ENCODE results near the gene PCBP4.
"Not testable (repeated sequence)": the region's sequence is repeated elsewhere in the genome, so short reads cannot be mapped to it uniquely, and the experiment has no call there.

Gene PCBP4

DNA sequence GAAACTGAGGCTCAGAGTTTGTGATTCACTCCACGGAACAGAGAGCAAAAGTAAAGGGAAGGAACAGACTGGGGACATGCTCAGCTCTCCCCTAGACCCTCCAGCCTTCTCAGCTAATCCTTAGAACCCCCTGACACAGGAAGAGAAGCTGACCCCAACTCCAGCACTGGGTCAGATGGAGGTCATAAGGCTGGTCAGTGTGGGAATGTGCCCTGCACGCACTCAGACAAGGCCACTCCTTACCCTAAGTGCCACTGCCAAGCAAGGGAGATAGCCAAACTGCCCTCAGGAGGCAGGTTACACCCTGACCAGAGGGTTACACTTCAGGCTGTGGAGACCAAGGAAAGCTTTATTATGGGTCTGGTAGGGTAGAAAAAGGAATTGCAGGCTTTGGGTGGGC, 27.3 kb upstream of the PCBP4 start:
- no peak for DNase-seq (ENCODE audit: low read depth in 2 of 2)

DNA sequence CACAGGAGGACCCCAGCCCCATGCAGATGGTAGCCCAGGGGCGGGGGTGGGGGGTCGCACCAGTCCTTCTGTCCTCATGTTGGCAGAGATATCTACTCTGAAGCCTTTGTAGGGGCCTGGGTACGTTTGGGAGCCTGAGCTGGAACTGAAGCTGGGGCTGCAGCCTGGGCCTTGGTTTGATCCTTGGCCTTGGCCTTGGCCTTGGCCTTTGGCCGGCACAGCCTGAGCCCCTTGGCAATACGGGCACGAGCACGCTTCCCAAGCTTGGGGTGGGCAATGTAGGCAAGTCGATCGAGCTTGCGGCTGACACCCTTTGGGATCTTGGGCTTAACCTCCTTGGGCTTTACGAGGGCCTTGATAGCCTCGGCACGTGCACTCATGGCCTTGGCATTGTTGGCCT, 26.4 kb upstream of the PCBP4 start:
- not testable (repeated sequence) for DNase-seq (ENCODE audit: low read depth in 2 of 2)

DNA sequence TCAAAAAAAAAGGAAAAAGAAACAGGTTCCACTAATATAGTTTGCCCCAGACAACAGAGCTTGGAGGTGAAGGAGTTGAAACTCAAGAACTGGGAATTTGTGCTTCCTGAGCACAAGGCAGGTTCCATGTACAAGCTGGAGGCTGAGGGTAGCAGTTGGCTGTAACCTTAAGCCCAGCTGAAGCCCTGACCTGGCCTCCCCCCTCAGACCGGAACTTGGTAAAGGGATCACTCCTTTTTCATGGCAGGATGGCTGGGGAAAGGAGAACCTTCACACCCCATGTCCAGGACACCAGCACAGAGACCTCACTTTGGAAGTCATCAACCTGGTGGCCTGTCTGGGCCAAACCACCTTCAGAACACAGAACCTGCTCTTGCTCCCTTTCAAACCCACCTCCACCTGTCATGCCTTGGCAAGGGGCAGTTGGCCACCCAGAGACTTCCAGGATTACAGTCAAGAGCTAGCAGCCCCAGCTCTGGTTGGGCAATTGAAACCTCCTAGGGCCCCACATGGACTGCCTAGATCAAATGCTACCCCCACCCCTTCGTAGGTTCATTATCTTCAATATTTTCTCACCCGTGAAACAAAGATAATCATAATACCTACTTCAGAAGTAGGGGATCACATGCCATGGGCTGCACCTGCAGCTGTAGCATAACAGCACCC, 24.9 kb upstream of the PCBP4 start:
- no peak for DNase-seq (ENCODE audit: low read depth in 2 of 2)

DNA sequence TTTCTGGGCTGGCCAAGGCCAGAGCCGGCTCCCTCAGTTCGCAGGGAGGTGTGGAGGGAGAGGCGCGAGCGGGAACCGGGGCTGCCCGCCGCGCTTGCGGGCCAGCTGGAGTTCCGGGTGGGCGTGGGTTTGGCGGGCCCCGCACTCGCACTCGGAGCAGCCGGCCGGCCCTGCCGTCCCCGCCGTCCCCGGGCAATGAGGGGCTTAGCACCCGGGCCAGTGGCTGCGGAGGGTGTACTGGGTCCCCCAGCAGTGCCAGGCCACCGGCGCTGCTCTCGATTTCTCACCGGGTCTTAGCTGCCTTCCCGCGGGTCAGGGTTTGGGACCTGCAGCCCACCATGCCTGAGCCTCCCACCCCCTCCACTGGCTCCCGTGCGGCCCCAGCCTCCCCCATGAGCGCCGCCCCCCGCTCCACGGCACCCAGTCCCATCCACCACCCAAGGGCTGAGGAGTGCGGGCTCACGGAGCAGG, 23.3 kb upstream of the PCBP4 start:
- DNase-seq (ENCODE audit: low read depth in 2 of 2) = not testable (repeated sequence)

GRCh38 chr3:51988286-51989146, 21.3 kb upstream of the PCBP4 start:
- DNase-seq (ENCODE audit: low read depth in 2 of 2) = no peak

DNA sequence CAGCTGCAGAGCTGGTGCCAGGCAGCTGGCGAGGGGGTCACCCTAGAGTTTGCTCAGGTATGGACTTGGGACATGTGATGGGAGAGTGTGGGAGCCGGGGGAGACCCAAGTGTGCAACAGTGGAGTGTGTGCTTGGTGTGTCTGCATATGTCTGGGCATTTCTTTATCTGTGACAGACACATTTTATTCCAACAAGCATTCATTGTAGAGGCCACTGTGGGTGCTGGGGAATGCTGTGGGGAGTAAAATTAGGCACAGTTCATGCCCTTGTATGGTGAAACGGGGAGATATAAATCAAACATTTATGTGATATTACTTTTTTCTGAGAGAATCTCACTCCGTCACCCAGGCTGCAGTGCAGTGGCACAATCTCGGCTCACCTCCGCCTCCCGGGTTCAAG, 20.3 kb upstream of the PCBP4 start:
- DNase-seq (ENCODE audit: low read depth in 2 of 2) = no peak

GRCh38 chr3:51986010-51986947, 19.0 kb upstream of the PCBP4 start:
- no peak for DNase-seq (ENCODE audit: low read depth in 2 of 2)

DNA sequence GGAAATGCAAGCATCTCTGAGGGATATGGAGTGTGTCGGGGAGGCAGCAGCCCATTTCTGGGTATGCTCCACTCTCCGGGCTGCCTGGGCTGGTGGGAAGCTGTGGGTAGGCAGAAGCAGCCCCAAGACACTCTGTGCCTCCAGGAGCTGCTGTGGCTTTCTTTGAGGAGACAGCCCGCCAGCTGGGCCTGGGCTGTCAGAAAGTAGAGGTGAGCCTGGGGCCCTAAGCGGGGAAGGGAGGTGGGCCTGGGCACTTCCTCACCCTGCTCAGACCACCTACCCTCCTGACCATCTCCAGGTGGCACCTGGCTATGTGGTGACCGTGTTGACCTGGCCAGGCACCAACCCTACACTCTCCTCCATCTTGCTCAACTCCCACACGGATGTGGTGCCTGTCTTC, 17.8 kb upstream of the PCBP4 start:
- no peak for DNase-seq (ENCODE audit: low read depth in 2 of 2)

GRCh38 chr3:51984269-51984647, 17.0 kb upstream of the PCBP4 start:
- no peak for DNase-seq (ENCODE audit: low read depth in 2 of 2)

DNA sequence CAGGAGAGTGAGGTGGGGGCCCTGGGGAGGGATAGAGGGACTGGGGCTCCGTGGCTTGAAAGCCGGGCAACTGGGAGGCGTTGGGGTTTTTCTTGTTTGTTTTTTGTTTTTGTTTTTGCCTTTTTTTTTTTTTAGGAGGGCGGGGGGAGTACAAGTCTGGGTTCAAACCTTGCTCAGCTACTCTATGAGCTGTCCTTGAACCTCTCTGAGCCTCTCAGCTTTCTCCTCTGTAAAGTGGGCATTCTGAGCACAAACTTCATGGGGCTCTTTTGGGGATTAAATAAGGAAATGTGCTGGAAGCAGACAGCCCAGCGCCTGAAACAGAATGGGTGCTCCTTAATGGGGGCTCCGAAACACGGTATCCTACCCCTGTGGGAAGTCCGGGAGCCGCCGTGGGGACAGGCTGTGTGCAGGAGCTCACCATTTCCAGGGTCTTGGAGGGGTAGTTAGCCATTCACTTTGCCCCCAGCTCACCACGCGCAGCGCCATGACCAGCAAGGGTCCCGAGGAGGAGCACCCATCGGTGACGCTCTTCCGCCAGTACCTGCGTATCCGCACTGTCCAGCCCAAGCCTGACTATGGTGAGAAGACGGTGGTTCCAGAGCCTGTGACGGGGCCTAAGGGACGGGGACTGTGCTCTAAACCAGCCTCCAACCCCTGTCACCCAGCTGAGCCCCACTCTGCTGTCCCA, 16.5 kb upstream of the PCBP4 start:
- DNase-seq (ENCODE audit: low read depth in 2 of 2) = no peak

DNA sequence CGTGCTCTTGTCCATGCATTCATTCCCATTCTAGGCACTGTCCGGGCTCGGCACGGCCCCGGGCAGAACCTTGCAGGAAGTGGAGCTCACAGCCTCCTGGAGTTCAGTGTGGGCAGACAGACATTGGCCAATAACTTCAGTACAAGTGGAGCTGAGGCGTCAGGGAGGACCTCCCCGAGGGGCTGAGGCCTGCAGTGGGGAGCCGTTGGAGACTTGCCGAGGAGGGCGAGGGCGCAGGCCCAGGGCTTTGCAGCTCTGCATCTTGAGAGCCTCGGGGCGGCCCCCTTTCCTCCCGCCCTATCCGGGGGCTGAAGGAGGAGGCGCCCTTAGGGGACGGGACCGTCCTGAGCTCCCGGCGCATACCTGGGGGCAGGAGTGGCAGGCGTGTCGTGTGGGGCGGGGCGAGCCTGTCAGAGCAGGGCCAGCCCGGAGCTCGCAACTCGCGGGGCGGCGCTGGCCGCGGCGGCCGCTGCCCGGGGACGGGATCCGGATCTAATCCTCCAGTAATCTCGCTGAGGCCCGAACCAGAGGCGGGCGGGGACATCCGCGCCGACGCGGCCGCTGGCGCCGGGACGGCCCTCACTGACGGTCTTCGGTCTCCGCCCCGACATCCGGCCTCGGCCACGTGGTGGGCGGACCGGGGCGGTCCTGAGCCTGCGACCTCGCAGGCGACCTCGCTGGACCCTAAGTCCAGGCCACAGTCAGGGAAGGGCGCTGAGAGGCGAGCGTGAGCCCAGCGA, 15.8 kb upstream of the PCBP4 start, which contains the start of gene ACY1:
Gene ACY1, plus strand, starts transcription at position 698 of the 740 bp plus-strand sequence. CDS start 530 bp downstream, outside the sequence.
- no peak for DNase-seq (ENCODE audit: low read depth in 2 of 2)

- DNase-seq (ENCODE audit: low read depth in 2 of 2) = no peak
Measured at GRCh38 chr3:51982352-51982837, 15.1 kb upstream of the PCBP4 start.

DNA sequence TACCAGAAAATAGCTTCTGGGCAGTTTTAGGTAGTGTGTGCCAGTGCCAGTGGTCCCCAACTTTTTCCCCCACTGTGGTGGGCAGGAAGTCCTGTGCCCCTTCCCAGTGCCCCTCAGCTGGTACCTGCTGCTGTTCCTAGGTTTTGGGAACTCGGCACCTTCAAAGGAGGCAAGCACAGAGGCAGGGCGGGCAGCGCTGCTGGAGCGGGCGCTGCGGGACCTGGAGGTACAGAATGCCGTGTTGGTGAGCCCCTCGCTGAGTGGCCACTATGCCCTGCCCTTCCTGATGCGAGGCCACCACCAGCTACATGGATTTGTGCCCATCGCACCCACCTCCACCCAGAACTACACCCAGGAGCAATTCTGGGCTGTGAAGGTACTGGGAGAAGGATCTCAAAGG, 13.0 kb upstream of the PCBP4 start:
- no peak for DNase-seq (ENCODE audit: low read depth in 2 of 2)

- no peak for DNase-seq (ENCODE audit: low read depth in 2 of 2)
Measured at GRCh38 chr3:51978143-51978502, 10.9 kb upstream of the PCBP4 start.

DNA sequence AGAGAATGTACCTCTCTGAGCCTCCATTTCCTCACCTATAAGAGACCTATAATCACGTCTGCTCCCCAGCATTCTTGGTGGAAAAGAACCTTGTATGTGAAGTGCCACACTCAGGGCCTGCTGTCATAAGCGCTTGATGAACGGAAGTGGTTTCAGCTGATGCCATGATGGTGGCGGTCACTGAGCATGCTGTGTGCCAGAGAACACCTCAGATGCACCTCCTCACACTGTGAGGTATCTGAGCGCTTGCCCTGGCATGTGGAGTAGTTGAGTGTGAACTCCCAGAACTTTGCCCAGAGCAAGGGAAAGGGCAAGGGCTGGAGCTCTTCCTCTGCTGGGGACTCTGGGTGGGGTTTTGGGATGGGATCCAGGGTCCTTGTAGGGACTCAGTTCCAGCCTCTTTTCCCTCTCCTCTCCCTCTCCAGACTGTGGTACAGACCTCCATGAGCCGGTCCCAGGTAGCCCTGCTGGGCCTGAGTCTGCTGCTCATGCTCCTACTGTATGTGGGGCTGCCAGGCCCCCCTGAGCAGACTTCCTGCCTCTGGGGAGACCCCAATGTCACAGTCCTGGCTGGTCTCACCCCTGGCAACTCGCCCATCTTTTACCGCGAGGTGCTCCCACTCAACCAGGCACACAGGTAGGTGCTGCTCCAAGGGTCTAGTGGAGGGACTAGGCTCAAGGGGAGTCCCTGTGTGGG, 10.3 kb upstream of the PCBP4 start:
- DNase-seq (ENCODE audit: low read depth in 2 of 2) = no peak

DNA sequence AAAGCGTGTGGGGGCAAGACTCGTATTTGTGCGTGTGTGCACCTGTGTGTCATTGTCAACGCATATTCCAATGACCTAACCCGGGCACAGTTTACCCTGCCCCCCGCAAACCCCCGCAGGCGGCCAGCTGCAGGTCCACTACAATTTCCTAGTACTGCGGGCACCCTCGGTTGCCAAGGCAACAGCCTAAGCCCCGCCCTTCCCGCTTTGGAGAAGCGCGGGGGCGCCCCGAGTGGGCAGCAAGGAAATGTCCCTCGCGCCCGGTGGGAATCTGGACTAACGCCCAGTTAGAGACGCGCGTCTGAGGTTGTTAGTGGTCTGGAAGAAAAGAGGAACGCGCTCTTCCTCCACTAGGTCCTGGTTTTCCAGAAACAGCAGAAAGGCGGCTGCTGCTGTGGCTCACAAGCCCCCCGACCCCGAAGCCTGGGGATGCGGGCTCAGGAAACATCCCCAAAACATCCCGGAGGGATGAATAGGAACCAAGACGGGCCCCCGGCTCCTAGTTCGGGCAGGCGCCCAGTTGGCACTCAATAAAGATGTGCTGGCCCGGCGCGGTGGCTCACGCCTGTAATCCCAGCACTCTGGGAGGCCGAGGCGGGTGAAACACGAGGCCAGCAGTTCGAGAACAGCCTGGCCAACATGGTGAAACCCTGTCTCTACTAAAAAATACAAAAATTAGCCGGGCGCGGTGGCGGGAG, 8.7 kb upstream of the PCBP4 start:
- DNase-seq (ENCODE audit: low read depth in 2 of 2) = no peak

- DNase-seq (ENCODE audit: low read depth in 2 of 2) = no peak
Measured at GRCh38 chr3:51974963-51975851, 8.0 kb upstream of the PCBP4 start, which contains the start of gene ABHD14A. Gene ABHD14A, plus strand, starts transcription at chr3:51975064. Its CDS starts 72 bp downstream, at chr3:51975136.
